Activated effector memory CD4-positive, alpha-beta T cell treated with anti-CD3 and anti-CD28 coated beads, Interleukin-2, amount 50 U/mL, for 16 hours (primary cell): Measurements from ENCODE around the gene MRPS35.

Source experiments
- DNase-seq: peaks from one replicate; pipeline ENCODE4 v3.0.0-alpha.2; 2020

The MRPS35 gene

GRCh38 chr12:27779416-27779919 lies 68.8 kb downstream of the MRPS35 start:
- no peak for DNase-seq

DNA sequence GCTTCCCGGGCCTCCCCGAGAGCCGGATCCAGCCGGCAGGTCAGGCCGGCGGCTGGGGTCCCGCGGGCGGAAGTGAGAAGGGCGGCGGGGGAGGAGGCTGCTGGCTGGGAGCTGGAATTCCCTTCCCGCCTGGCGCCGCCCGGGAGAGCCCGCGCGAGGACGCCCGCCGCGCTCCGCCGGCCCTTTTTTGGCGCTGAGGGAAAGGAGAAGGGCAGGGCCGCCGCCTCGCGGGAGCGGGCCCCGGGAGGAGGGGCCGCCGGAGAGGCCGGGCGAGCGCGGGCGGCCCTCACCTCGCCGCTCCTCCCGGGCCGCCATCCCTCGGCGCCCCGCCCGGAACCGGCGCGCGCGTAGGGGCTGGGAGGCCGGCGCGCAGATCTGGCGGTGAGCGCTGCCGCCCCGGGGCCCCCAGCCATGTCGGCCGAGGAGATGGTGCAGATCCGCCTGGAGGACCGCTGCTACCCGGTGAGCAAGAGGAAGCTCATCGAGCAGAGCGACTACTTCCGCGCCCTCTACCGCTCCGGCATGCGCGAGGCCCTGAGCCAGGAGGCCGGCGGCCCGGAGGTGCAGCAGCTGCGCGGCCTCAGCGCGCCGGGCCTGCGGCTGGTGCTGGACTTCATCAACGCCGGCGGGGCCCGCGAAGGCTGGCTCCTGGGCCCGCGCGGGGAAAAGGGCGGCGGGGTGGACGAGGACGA lies 69.4 kb downstream of the MRPS35 start, which contains the start of the genes KLHL42 and MANSC4:
Gene KLHL42, plus strand, starts transcription at position 314 of the 692 bp plus-strand sequence. Its CDS starts 98 bp downstream, at position 412.
Gene MANSC4, minus strand, starts transcription at position 317 of the 692 bp plus-strand sequence. CDS start 8,960 bp downstream, outside the sequence.
- peak; percentile 88 for DNase-seq

GRCh38 chr12:27780612-27781408 lies 70.2 kb downstream of the MRPS35 start:
- no peak for DNase-seq

GRCh38 chr12:27781680-27782079 lies 71.0 kb downstream of the MRPS35 start:
- DNase-seq, result no peak

GRCh38 chr12:27782481-27782880 lies 71.8 kb downstream of the MRPS35 start:
- no peak for DNase-seq

- DNase-seq, result no peak
Measured at GRCh38 chr12:27785882-27786570, 75.4 kb downstream of the MRPS35 start.

DNA sequence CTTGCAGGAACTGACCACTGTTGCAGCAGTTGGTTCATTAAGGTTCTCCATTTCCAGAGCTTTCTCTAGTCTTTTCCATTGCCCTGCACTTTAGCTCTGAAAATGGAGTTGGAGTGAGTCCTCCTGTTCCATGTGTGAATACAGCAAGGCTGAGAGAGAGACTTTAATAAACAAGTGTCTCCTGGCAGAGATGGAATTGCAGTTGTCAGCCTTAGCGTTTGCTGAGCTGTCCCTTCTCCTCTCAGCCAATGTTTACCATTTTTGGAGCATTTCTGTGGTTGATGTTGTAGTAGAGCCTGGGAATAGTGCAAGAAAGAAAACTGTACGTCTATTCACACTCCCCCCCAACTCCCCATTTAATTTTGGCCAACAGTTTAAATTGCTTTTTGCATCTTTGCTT lies 76.9 kb downstream of the MRPS35 start:
- no peak for DNase-seq

GRCh38 chr12:27790179-27790578 lies 79.5 kb downstream of the MRPS35 start:
- no peak for DNase-seq

- no peak for DNase-seq
Measured at GRCh38 chr12:27794818-27795584, 84.4 kb downstream of the MRPS35 start.

GRCh38 chr12:27796128-27796527 lies 85.5 kb downstream of the MRPS35 start:
- DNase-seq, result no peak

DNA sequence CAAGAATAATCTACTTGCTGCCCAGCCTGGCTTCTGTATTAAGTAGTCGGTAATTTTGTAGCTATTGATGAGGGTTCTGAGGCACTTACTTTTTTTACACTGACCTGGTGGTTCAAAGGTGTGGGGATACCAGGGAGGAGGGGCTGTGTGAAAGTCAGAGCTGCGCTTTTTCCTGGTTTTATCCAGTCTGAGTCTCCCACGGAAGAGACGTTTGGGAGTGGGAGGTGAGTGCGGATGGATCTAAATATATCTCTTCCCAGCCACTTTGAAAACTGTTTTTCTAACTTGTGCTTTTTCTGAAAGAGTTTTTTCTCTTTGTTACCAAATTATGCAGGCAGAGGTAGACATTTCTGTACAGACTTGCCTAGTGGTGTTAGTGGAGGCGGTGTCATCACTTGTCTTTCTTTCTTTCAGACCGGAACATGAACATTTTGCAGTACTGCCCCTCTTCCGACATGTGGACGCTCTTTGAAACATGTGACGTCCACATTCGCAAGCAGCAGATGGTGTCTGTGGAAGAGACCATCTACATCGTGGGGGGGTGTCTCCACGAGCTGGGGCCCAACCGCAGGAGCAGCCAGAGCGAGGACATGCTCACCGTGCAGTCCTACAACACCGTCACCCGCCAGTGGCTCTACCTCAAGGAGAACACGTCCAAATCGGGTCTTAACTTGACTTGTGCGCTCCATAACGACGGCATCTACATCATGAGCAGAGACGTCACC lies 86.8 kb downstream of the MRPS35 start:
- DNase-seq, result no peak

- DNase-seq, result no peak
Measured at GRCh38 chr12:27800819-27801218, 90.2 kb downstream of the MRPS35 start.

DNA sequence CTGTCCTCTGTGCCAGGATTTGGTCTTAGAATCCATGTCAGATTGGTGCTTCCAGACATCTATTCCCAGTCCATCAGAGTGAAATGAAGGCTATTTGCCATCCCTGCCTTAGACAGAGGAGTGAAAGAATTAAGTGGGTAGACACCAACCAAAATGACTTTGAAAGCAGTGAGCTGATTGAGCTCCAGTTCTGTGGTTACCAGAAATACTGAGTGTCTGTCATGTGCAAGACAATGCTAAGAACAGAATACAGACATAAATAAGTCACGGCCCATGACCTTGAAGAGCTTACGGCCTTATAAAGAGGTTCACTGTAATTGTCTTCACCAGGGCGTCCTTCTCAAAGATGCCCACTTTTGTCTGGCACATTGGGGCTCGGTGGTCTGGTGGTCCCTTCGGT lies 91.0 kb downstream of the MRPS35 start:
- no peak for DNase-seq

- DNase-seq, result no peak
Measured at GRCh38 chr12:27802511-27802910, 91.9 kb downstream of the MRPS35 start.

GRCh38 chr12:27802936-27803335 lies 92.3 kb downstream of the MRPS35 start:
- DNase-seq, result no peak

- DNase-seq, result no peak
Measured at GRCh38 chr12:27805238-27805637, 94.6 kb downstream of the MRPS35 start.
